ENCODE measurements around the gene CUX1.
"Not testable (repeated sequence)": the region's sequence is repeated elsewhere in the genome, so short reads cannot be mapped to it uniquely, and the experiment has no call there.

The CUX1 gene

GRCh38 chr7:102203218-102203617 lies 385.8 kb downstream of the CUX1 start:
- DNase-seq (ENCODE audit: low read depth, low spot score), result no peak

- no peak for DNase-seq (ENCODE audit: low read depth, low spot score)
Observed at GRCh38 chr7:102204212-102204611, 386.8 kb downstream of the CUX1 start.

- DNase-seq (ENCODE audit: low read depth, low spot score), result no peak
Observed at GRCh38 chr7:102205915-102206314, 388.5 kb downstream of the CUX1 start.

GRCh38 chr7:102208826-102209225 lies 391.4 kb downstream of the CUX1 start:
- no peak for DNase-seq (ENCODE audit: low read depth, low spot score)

GRCh38 chr7:102210787-102211186 lies 393.4 kb downstream of the CUX1 start:
- DNase-seq (ENCODE audit: low read depth, low spot score), result no peak

GRCh38 chr7:102211590-102212550 lies 394.4 kb downstream of the CUX1 start:
- DNase-seq (ENCODE audit: low read depth, low spot score), result no peak

- DNase-seq (ENCODE audit: low read depth, low spot score), result no peak
Observed at GRCh38 chr7:102214477-102215072, 397.1 kb downstream of the CUX1 start.

GRCh38 chr7:102215256-102215655 lies 397.8 kb downstream of the CUX1 start:
- no peak for DNase-seq (ENCODE audit: low read depth, low spot score)

GRCh38 chr7:102215711-102216110 lies 398.3 kb downstream of the CUX1 start:
- no peak for DNase-seq (ENCODE audit: low read depth, low spot score)

- DNase-seq (ENCODE audit: low read depth, low spot score), result no peak
Observed at GRCh38 chr7:102216573-102217314, 399.3 kb downstream of the CUX1 start.

- no peak for DNase-seq (ENCODE audit: low read depth, low spot score)
Observed at GRCh38 chr7:102220229-102220850, 402.9 kb downstream of the CUX1 start.

GRCh38 chr7:102220960-102221800 lies 403.8 kb downstream of the CUX1 start:
- no peak for DNase-seq (ENCODE audit: low read depth, low spot score)

GRCh38 chr7:102221961-102222360 lies 404.5 kb downstream of the CUX1 start:
- DNase-seq (ENCODE audit: low read depth, low spot score), result no peak

- no peak for DNase-seq (ENCODE audit: low read depth, low spot score)
Observed at GRCh38 chr7:102222445-102222844, 405.0 kb downstream of the CUX1 start.

GRCh38 chr7:102223184-102223583 lies 405.8 kb downstream of the CUX1 start:
- no peak for DNase-seq (ENCODE audit: low read depth, low spot score)

GRCh38 chr7:102225025-102225424 lies 407.6 kb downstream of the CUX1 start:
- DNase-seq (ENCODE audit: low read depth, low spot score), result no peak

GRCh38 chr7:102227371-102227770 lies 409.9 kb downstream of the CUX1 start:
- no peak for DNase-seq (ENCODE audit: low read depth, low spot score)

GRCh38 chr7:102228935-102229334 lies 411.5 kb downstream of the CUX1 start:
- no peak for DNase-seq (ENCODE audit: low read depth, low spot score)

- DNase-seq (ENCODE audit: low read depth, low spot score), result not testable (repeated sequence)
Observed at GRCh38 chr7:102230162-102230561, 412.7 kb downstream of the CUX1 start.

- DNase-seq (ENCODE audit: low read depth, low spot score), result no peak
Observed at GRCh38 chr7:102230593-102230992, 413.2 kb downstream of the CUX1 start.

All from smooth muscle cell of the brain vasculature (primary cell).